ENCODE measurements around the gene PTPRE. TPM values are rescaled to one million over a fixed set of nuclear protein-coding genes. Genes with fewer than 3 reads are reported as not detected.

PTPRE gene
- total RNA-seq, 1 experiment from 2014 or later, result 3.1 TPM

DNA sequence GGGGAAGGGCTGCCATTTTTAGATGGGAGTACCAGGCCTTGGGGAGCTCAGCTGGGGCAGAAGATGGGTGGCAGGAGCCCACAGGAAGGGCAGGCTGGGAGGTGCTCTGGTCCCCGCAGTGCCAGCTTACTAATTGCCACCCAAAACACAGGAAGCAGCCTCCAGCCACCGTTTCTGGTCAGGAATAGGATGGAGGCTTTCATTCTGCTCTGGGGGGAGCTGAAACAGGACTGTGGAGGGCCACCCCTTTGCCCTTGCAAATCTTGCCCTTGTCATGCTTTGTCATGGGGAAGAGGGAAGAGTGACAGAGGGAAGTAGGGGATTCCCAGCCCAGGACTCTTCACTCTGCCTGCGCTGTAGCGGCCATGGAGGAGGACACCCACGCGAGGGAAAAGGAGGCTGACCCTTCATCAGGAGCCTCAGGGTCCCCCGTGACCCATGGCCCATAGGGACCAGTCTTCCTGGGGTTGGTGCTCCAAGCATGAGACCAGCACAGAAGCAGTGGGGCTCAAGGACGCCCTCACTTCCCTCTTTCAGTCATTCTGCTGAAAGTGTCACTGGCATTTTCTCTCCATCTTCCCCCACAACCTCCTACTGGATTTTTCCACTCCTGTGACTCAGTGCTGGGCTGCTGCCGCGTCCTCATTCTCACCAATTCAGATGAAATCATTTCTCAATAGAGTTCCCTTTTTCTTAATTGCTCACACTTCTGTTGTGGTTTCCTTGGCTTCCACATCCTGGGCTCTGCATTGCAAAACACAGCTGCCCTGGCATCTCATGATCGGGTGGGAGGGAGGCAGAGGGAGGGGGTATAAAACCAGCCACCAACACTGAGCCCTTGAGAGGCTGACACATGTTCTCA, 157.4 kb downstream of the PTPRE start (continued):
- TF ChIP-seq ATF1 (CRISPR knock-in tag; IDR thresholded peaks at IDR 0.05), result no peak

DNA sequence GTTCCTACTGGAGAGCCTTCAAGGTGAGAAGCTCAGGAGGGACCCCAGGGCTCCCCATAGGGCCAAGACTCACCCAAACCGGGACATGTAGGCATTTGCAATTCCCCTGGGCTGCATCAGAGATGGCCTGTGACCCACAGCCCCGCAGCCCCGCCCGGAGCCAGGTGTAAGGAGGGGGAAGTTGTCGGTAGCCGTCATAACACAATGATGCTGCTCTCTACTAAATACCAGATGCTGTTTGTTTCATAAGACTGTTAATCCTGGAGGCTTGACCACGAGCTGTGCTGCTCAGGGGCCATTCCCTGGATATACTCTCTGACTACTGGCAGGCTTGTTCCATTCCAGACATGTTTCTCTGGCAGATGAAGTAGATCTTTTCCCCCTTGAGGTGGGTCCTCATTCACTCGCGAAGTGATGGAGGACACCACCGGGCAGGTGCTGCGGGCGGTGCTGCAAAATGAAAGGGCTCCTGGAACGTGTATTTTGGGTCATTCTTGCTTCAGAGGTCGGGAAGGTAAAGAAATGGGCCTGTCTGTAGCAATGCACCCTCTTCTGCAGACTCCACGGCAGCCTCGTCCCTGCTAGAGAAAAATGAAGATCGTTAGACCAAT, 158.2 kb downstream of the PTPRE start:
- DNase-seq (ENCODE audit: low spot score) (no peak), ATAC-seq (no peak)
- peaks cover 35% of the 10 kb centered on the region for H3K4me1 Mint-ChIP-seq
- ChIA-PET POLR2A (no interaction called here), CTCF (interaction anchor here (3.1 to 3.5 kb wide), 2 partner anchors 13 to 30 kb away, joined by 19 to 30 read pairs; no protein-coding TSS in a partner anchor)
- H3K27ac Mint-ChIP-seq, result no peak overlapping the region
- H3K27me3 Mint-ChIP-seq (ENCODE audit: low read depth), result no peaks in the 10 kb centered on the region
- peaks cover 6% of the 10 kb centered on the region for H3K9me3 Mint-ChIP-seq
- no peaks in the 10 kb centered on the region; the same call in 1 of the 2 replicates for H3K36me3 Mint-ChIP-seq
- TF ChIP-seq, protein P1, sequence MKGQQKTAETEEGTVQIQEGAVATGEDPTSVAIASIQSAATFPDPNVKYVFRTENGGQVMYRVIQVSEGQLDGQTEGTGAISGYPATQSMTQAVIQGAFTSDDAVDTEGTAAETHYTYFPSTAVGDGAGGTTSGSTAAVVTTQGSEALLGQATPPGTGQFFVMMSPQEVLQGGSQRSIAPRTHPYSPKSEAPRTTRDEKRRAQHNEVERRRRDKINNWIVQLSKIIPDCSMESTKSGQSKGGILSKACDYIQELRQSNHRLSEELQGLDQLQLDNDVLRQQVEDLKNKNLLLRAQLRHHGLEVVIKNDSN (CRISPR knock-in tag; IDR thresholded peaks at IDR 0.05), result no peak
- TF ChIP-seq, protein P2, sequence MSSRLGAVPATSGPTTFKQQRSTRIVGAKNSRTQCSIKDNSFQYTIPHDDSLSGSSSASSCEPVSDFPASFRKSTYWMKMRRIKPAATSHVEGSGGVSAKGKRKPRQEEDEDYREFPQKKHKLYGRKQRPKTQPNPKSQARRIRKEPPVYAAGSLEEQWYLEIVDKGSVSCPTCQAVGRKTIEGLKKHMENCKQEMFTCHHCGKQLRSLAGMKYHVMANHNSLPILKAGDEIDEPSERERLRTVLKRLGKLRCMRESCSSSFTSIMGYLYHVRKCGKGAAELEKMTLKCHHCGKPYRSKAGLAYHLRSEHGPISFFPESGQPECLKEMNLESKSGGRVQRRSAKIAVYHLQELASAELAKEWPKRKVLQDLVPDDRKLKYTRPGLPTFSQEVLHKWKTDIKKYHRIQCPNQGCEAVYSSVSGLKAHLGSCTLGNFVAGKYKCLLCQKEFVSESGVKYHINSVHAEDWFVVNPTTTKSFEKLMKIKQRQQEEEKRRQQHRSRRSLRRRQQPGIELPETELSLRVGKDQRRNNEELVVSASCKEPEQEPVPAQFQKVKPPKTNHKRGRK (CRISPR knock-in tag; IDR thresholded peaks at IDR 0.05; ENCODE audit: borderline replicate concordance), result no peak
- TF ChIP-seq KAT7 (CRISPR knock-in tag; IDR thresholded peaks at IDR 0.05; ENCODE audit: borderline replicate concordance) (no peak), ZNF138 (CRISPR knock-in tag; conservative IDR thresholded peaks at IDR 0.05) (no peak), HMGXB4 (CRISPR knock-in tag; IDR thresholded peaks at IDR 0.05) (no peak), STAT6 (CRISPR knock-in tag; conservative IDR thresholded peaks at IDR 0.05; ENCODE audit: low read depth) (no peak), GRHL2 (CRISPR knock-in tag; IDR thresholded peaks at IDR 0.05; ENCODE audit: insufficient replicate concordance, severe bottlenecking) (no peak), E2F1 (CRISPR knock-in tag; IDR thresholded peaks at IDR 0.05) (no peak), TP53 (CRISPR knock-in tag; IDR thresholded peaks at IDR 0.05) (no peak), ERG (CRISPR knock-in tag; IDR thresholded peaks at IDR 0.05) (no peak), HMGA2 (CRISPR knock-in tag; IDR thresholded peaks at IDR 0.05) (no peak), EMX1 (CRISPR knock-in tag; IDR thresholded peaks at IDR 0.05) (no peak), ZNF416 (CRISPR knock-in tag; IDR thresholded peaks at IDR 0.05) (no peak), CBFB (CRISPR knock-in tag; IDR thresholded peaks at IDR 0.05; ENCODE audit: low read depth) (no peak), FOXJ3 (CRISPR knock-in tag; IDR thresholded peaks at IDR 0.05; ENCODE audit: borderline replicate concordance) (no peak), ATF2 (CRISPR knock-in tag; IDR thresholded peaks at IDR 0.05; ENCODE audit: borderline replicate concordance, low read depth) (no peak)
- TF ChIP-seq, protein P3, sequence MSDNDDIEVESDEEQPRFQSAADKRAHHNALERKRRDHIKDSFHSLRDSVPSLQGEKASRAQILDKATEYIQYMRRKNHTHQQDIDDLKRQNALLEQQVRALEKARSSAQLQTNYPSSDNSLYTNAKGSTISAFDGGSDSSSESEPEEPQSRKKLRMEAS (CRISPR knock-in tag; IDR thresholded peaks at IDR 0.05), result no peak
- TF ChIP-seq, protein P4, sequence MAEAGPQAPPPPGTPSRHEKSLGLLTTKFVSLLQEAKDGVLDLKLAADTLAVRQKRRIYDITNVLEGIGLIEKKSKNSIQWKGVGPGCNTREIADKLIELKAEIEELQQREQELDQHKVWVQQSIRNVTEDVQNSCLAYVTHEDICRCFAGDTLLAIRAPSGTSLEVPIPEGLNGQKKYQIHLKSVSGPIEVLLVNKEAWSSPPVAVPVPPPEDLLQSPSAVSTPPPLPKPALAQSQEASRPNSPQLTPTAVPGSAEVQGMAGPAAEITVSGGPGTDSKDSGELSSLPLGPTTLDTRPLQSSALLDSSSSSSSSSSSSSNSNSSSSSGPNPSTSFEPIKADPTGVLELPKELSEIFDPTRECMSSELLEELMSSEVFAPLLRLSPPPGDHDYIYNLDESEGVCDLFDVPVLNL (CRISPR knock-in tag; IDR thresholded peaks at IDR 0.05; ENCODE audit: borderline replicate concordance, low read depth), result no peak
- H3K4me3 Mint-ChIP-seq, result no peak overlapping the region
